Measurements from ENCODE around the gene SMAD2.
"Not testable (repeated sequence)": the region's sequence is repeated elsewhere in the genome, so short reads cannot be mapped to it uniquely, and the experiment has no call there.

The SMAD2 gene

DNA sequence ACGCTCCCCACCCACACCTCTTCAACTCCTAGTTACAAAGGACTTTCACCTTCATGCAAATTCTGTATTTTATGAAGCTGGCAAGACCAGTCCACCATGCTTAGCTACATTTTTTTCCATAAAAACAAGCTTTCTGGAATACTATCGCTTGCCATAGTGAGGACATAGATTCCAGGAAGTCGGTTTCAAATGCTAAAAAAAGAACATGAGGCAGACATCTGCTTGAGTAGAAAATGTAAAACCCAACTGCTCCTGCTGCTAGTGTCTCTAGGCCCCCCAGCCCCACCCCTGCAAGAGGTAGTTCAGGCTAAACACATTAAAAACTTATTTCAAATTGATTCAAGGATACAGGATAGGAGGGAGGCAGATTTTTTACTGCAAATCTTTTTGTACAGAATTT is 148.9 kb downstream of the SMAD2 start:
- DNase-seq: no peak

- no peak for DNase-seq
These were observed 150.3 kb downstream of the SMAD2 start for GRCh38 chr18:47780011-47780725.

GRCh38 chr18:47779381-47779780 is 151.1 kb downstream of the SMAD2 start:
- DNase-seq: no peak

- DNase-seq: no peak
These were observed 152.8 kb downstream of the SMAD2 start for GRCh38 chr18:47777626-47778025.

- DNase-seq: peak; percentile 4 to 39
These were observed 154.5 kb downstream of the SMAD2 start for GRCh38 chr18:47775961-47776360.

DNA sequence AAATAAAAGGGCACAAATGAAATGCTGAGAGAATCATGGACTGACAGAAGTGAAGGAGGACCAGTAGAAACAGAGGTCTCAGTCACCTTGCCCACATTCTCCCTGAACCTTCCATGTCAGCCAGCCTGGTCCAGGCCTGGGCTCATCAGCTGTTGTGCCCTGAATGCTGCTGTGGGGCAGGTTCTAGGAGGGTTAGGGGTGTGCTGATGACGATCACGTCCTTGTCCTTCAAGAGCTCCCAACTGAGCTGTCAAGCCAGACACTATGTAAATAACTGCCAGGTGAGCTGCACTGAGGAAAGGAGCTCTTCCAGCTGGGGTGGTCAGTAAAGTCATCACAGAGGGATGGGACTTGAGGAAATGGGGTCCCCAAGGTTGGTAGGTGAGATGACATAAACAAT is 156.5 kb downstream of the SMAD2 start:
- no peak for DNase-seq

- peak; percentile 39 to 66 for DNase-seq
These were observed 157.8 kb downstream of the SMAD2 start for GRCh38 chr18:47772374-47773248.

GRCh38 chr18:47771922-47772321 is 158.5 kb downstream of the SMAD2 start:
- no peak for DNase-seq

- no peak for DNase-seq
These were observed 162.8 kb downstream of the SMAD2 start for GRCh38 chr18:47767699-47768098.

DNA sequence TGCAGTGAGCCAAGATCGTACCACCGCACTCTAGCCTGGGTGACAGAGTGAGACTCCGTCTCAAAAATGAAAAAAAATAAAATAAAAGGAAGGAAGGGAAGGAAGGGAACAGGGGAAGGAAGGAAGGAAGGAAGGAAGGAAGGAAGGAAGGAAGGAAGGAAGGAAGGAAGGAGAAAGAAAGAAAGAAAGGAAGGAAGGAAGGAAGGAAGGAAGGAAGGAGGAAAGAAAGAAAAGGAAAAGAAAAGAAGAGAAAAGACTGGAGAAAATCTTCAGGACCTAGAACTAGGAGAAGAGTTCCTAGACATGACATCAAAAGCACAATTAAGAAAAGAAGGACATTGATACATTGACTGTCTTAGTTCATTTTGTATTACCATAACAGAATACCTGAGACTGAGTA is 163.3 kb downstream of the SMAD2 start:
- not testable (repeated sequence) for DNase-seq
